ENCODE data around the gene SETD1B. TPM values are rescaled to one million over a fixed set of nuclear protein-coding genes. Genes with fewer than 3 reads are reported as not detected.
A peak's percentile ranks its signal among the peaks of the same experiment; 100 is the strongest.

Gene SETD1B
- total RNA-seq, 2 experiments from 2014 or later = 8.2 to 8.3 TPM

- H3K27ac Mint-ChIP-seq = no peak overlapping the region
- H3K4me3 Mint-ChIP-seq = no peak overlapping the region
- DNase-seq = no peak
- no peaks in the 10 kb centered on the region for H3K27me3 Mint-ChIP-seq (ENCODE audit: low read depth)
- CTCF ChIA-PET = interaction anchor here (0.6 to 1.0 kb wide), 3 partner anchors 11 to 46 kb away, joined by 4 to 5 read pairs (median 4); no protein-coding TSS in a partner anchor
- H3K36me3 Mint-ChIP-seq (ENCODE audit: low read depth) = peaks cover 23% of the 10 kb centered on the region
- intact Hi-C loops (cut with micrococcal nuclease) = no loop called here
- H3K4me1 Mint-ChIP-seq (ENCODE audit: low read depth) = no peaks in the 10 kb centered on the region
- no peaks in the 10 kb centered on the region for H3K9me3 Mint-ChIP-seq
These were observed 19.4 kb downstream of the SETD1B start for GRCh38 chr12:121823101-121823726.

DNA sequence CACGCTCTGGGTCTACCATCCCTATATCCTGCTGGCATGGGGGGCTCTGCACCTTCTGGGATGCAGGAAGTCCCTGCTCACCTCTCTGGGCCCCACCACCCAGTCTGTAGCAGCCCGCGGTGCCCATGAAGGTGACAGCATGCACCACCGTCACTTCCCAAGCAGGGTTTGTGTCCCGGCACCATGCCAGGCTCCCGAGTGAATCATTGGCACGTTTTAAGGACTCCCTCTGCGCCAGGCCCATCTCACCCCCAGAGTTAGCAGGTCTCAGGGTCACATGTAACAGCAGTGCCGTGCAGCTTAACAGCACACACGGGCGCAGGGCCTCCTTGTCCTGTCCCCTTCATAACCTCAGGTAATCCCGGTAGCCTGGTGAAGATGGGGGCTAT lies 19.9 kb downstream of the SETD1B start:
- H3K36me3 Mint-ChIP-seq (ENCODE audit: low read depth) = peaks cover 27% of the 10 kb centered on the region
- no peaks in the 10 kb centered on the region for H3K27me3 Mint-ChIP-seq (ENCODE audit: low read depth)
- intact Hi-C loops (cut with micrococcal nuclease) = no loop called here
- H3K4me1 Mint-ChIP-seq (ENCODE audit: low read depth) = no peaks in the 10 kb centered on the region
- CTCF ChIA-PET = interaction anchor here (0.6 to 1.6 kb wide), 6 partner anchors 12 to 64 kb away, joined by 3 to 6 read pairs (median 4); partner anchors contain the start of genes PSMD9 and RHOF
- DNase-seq = no peak
- H3K27ac Mint-ChIP-seq = no peak overlapping the region
- no peaks in the 10 kb centered on the region for H3K9me3 Mint-ChIP-seq
- no peak overlapping the region for H3K4me3 Mint-ChIP-seq

DNA sequence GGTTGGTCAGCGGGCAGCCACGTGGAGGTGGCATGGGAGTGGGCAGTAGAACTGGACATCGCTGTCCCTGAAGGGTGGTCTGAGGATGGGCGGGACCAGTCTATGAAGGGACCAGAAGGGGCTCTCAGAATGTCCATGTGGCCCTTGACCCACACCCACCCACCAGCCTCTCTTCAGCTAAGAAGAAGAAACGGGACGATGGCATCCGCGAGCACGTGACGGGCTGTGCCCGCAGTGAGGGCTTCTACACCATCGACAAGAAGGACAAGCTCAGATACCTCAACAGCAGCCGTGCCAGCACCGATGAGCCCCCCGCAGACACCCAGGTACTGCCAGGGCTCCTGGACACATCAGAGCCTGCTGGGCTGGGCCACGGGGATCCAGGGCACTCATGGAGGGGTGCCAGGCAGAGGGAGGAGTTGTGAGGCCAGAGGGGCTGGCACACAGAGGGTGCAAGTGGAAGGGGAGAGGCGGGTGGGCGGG lies 21.3 kb downstream of the SETD1B start:
- Mint-ChIP-seq H3K9me3 (no peaks in the 10 kb centered on the region), H3K27me3 (ENCODE audit: low read depth) (no peaks in the 10 kb centered on the region), H3K4me3 (no peak overlapping the region), H3K4me1 (ENCODE audit: low read depth) (no peaks in the 10 kb centered on the region), H3K36me3 (ENCODE audit: low read depth) (peaks cover 23% of the 10 kb centered on the region), H3K27ac (no peak overlapping the region)
- CTCF ChIA-PET = interaction anchor here (1.6 to 3.0 kb wide), 2 partner anchors 30 to 63 kb away, joined by 5 to 16 read pairs; partner anchors contain the start of genes PSMD9 and RHOF
- intact Hi-C loops (cut with micrococcal nuclease) = no loop called here
- no peak for DNase-seq

DNA sequence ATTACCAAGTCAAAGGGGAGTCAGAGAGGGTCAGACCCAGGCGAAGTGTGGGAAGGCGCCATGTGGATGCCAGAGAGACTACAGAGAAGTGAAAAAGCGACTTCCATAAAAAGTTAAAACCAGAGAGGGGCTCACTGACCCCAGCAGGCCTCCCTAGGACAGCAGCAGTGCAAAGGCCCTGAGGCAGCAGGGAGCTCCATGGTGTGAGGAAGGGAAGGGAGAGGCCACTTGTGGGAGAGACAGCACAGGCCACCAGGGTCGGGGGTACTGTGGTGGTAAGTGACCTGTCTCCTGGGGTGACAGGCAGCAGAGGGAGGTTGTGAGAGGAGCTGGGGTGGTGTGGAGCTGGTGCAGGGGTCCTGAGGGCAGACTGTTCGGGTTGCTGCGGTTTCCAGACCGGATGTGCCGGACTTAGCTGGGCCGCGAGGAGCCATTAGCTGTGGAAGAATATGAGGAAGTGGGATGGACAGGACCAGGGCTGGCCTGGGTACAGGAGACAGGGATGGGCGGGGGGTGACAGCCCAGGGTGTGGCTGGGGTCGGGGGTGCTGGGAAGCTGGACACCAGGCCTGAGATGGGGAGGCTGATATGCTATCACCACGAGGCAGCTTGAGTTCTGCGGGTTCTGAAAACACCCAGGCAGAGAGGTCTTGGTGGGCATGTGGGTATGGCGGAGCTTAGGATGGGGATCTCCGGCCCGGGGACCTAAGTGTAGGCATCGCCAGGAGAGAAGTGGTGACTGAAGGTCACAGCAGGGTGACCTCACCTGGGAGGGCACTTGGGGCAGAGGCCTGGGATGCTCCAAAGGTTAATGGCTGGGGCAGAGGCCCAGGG lies 22.7 kb downstream of the SETD1B start:
- H3K27ac Mint-ChIP-seq = peak overlapping the region; percentile 50
- CTCF ChIA-PET = interaction anchor here (1.0 to 3.0 kb wide), 3 partner anchors 15 to 61 kb away, joined by 3 to 16 read pairs (median 4); partner anchors contain the start of gene RHOF
- no peaks in the 10 kb centered on the region for H3K27me3 Mint-ChIP-seq (ENCODE audit: low read depth)
- H3K4me3 Mint-ChIP-seq = no peak overlapping the region
- H3K9me3 Mint-ChIP-seq = no peaks in the 10 kb centered on the region
- DNase-seq = no peak
- peaks cover 23% of the 10 kb centered on the region for H3K36me3 Mint-ChIP-seq (ENCODE audit: low read depth)
- no peaks in the 10 kb centered on the region for H3K4me1 Mint-ChIP-seq (ENCODE audit: low read depth)
- intact Hi-C loops (cut with micrococcal nuclease) = no loop called here

- CTCF ChIA-PET = interaction anchor here (0.7 to 3.0 kb wide), 3 partner anchors 16 to 156 kb away, joined by 3 to 16 read pairs (median 4); partner anchors contain the start of gene RHOF
- peak overlapping the region; percentile 39 for H3K27ac Mint-ChIP-seq
- H3K36me3 Mint-ChIP-seq (ENCODE audit: low read depth) = peaks cover 24% of the 10 kb centered on the region
These were observed 23.7 kb downstream of the SETD1B start for GRCh38 chr12:121827351-121828099.

DNA sequence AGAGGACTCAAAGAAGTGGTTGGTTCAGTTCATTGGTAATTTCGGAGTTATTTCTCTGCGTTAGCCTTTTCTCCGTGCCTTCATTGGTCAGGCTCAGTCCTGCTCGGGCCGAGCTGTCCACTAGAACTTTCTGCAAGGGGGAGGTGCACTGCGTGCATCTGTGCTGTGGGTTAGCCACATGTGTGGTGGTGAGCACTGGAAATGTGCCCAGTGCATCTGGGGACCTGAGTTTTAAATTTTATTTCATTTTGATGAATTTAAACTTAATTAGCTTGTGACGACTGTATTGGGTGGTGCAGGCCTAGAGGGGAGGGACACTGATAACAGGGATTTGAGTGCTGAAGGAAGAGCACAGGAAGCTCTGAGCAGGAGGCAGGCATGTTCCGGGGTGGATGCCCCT lies 24.5 kb downstream of the SETD1B start:
- H3K36me3 Mint-ChIP-seq (ENCODE audit: low read depth) = peaks cover 24% of the 10 kb centered on the region
- intact Hi-C loops (cut with micrococcal nuclease) = no loop called here
- H3K9me3 Mint-ChIP-seq = no peaks in the 10 kb centered on the region
- H3K27me3 Mint-ChIP-seq (ENCODE audit: low read depth) = no peaks in the 10 kb centered on the region
- no peaks in the 10 kb centered on the region for H3K4me1 Mint-ChIP-seq (ENCODE audit: low read depth)
- DNase-seq = no peak
- CTCF ChIA-PET = interaction anchor here (0.7 kb wide), 2 partner anchors 16 to 156 kb away, joined by 3 read pairs; no protein-coding TSS in a partner anchor
- peak overlapping the region; percentile 4 for H3K27ac Mint-ChIP-seq
- no peak overlapping the region for H3K4me3 Mint-ChIP-seq

More at GRCh38 chr12:121827351-121828099, 23.7 kb downstream of the SETD1B start:
- no peaks in the 10 kb centered on the region for H3K9me3 Mint-ChIP-seq
- no peak overlapping the region for H3K4me3 Mint-ChIP-seq
- no peaks in the 10 kb centered on the region for H3K27me3 Mint-ChIP-seq (ENCODE audit: low read depth)
- H3K4me1 Mint-ChIP-seq (ENCODE audit: low read depth) = no peaks in the 10 kb centered on the region
- intact Hi-C loops (cut with micrococcal nuclease) = no loop called here
- DNase-seq = no peak

GRCh38 chr12:121828826-121829225 lies 25.0 kb downstream of the SETD1B start:
- Mint-ChIP-seq H3K27me3 (ENCODE audit: low read depth) (no peaks in the 10 kb centered on the region), H3K4me1 (ENCODE audit: low read depth) (no peaks in the 10 kb centered on the region), H3K4me3 (no peak overlapping the region), H3K27ac (peak overlapping the region; percentile 61), H3K36me3 (ENCODE audit: low read depth) (peaks cover 20% of the 10 kb centered on the region), H3K9me3 (no peaks in the 10 kb centered on the region)
- CTCF ChIA-PET = interaction anchor here (0.7 kb wide), 1 partner anchor 17 kb away, joined by 3 read pairs; no protein-coding TSS in a partner anchor
- no peak for DNase-seq
- intact Hi-C loops (cut with micrococcal nuclease) = no loop called here

DNA sequence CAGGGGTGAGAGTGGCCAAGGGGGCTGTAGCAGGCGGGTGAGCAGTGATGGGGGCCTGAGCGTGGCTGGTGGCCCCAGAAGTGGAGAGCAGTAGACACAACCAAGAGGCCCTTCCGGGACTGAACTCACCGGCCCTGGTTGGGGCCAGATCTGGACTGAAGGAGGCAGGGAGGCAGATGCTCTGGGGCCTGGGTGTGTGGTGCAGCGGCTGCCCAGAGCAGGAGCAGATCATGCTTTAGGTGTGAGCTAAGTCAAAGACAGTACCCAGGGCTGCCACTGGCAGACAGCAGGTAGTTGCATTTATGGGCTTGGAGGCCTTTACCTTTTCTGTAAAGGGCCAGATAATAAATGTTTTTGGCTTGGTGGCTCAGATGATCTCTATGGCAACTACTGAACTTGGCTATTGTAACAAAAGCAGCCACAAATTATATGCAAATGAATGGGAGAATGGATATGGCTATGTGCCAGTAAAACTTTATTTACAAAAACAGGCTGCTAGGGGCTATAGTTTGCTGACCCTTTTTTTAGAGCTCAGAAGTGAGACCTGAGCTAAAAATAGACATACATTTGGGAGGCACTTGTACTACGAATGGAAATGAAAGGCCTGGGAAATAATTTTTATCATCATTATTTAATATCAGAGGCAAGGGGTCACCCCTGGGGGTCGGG lies 25.6 kb downstream of the SETD1B start:
- DNase-seq = no peak
- H3K27me3 Mint-ChIP-seq (ENCODE audit: low read depth) = no peaks in the 10 kb centered on the region
- no peaks in the 10 kb centered on the region for H3K4me1 Mint-ChIP-seq (ENCODE audit: low read depth)
- no peak overlapping the region for H3K4me3 Mint-ChIP-seq
- peaks cover 20% of the 10 kb centered on the region for H3K36me3 Mint-ChIP-seq (ENCODE audit: low read depth)
- H3K27ac Mint-ChIP-seq = peak overlapping the region; percentile 36
- no peaks in the 10 kb centered on the region for H3K9me3 Mint-ChIP-seq
- intact Hi-C loops (cut with micrococcal nuclease) = no loop called here
- CTCF ChIA-PET = interaction anchor here (1.0 kb wide), 1 partner anchor 18 kb away, joined by 3 read pairs; no protein-coding TSS in a partner anchor

GRCh38 chr12:121830134-121830533 lies 26.3 kb downstream of the SETD1B start:
- peaks cover 20% of the 10 kb centered on the region for H3K36me3 Mint-ChIP-seq (ENCODE audit: low read depth)
- H3K27ac Mint-ChIP-seq = no peak overlapping the region
- H3K9me3 Mint-ChIP-seq = no peaks in the 10 kb centered on the region
- intact Hi-C loops (cut with micrococcal nuclease) = no loop called here
- DNase-seq = no peak
- H3K4me3 Mint-ChIP-seq = no peak overlapping the region
- CTCF ChIA-PET = interaction anchor here (1.0 kb wide), 1 partner anchor 18 kb away, joined by 3 read pairs; no protein-coding TSS in a partner anchor
- H3K4me1 Mint-ChIP-seq (ENCODE audit: low read depth) = no peaks in the 10 kb centered on the region
- no peaks in the 10 kb centered on the region for H3K27me3 Mint-ChIP-seq (ENCODE audit: low read depth)

DNA sequence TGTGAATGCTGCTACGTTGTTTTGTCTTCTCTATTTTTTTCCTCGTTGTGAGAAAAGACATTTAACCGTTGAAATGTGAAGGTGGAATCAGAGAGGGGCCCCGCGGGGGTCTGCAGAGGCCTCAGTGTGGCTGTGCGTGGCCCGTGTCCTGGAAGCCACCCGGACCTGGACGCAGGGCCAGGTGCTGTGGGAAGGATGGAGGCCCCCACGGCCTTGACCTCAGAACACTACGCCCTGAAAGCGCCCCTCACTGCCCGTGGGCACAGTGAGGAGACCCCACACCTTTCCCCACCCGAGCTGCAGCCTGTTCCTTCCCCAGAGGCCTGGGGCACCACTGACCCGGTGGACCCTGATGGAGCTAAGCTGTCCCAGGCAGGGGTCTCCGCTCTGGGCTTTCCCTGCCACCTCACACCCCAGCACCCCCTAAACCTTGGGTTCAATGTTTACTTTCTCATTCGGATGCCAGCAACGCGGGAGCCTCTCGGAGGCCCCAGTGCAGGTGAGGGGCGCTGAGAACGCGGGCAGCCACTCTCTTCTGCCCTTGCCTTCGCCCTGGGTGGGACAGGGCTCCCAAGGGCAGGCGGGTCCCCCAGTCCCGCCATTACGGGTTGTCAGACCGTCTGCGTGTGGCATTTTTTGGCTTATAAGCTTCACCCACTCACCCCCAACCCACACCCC lies 26.9 kb downstream of the SETD1B start:
- Mint-ChIP-seq H3K36me3 (ENCODE audit: low read depth) (peaks cover 20% of the 10 kb centered on the region), H3K9me3 (no peaks in the 10 kb centered on the region), H3K4me1 (ENCODE audit: low read depth) (no peaks in the 10 kb centered on the region), H3K27me3 (ENCODE audit: low read depth) (no peaks in the 10 kb centered on the region), H3K4me3 (no peak overlapping the region), H3K27ac (no peak overlapping the region)
- CTCF ChIA-PET = interaction anchor here (1.5 kb wide), 1 partner anchor 37 kb away, joined by 6 read pairs; the partner anchor contains the start of gene RHOF
- intact Hi-C loops (cut with micrococcal nuclease) = no loop called here
- DNase-seq = no peak
